Calu3 (cell line): ENCODE results near the gene PEX5L. TPM values are rescaled to one million over a fixed set of nuclear protein-coding genes. Genes with fewer than 3 reads are reported as not detected.
"Not testable (repeated sequence)": the region's sequence is repeated elsewhere in the genome, so short reads cannot be mapped to it uniquely, and the experiment has no call there.

Experiments used
- BruUV-seq: library from RNA; stranded (reverse); fragments of 400-500 nt; replicated peaks from 2 replicates; lab custom pipeline; 2021; lab: Mats Ljungman, UMichigan
- CTCF ChIA-PET: fragments of 300-600 bp; sonication (Branson Sonifier 250); formaldehyde crosslinking; loops from one replicate; lab custom pipeline; 2022; ENCODE audit warnings: antibody characterized with exemption; lab: Charles Lee
- DNase-seq: peaks from one replicate; pipeline ENCODE4 v3.0.0; 2022
- H3K27ac Mint-ChIP-seq: one replicate; pipeline ENCODE4 v1.8.0; 2022; ENCODE audit warnings: mixed read lengths; ENCODE audit not compliant: unreplicated experiment
- H3K27me3 Mint-ChIP-seq: one replicate; pipeline ENCODE4 v1.8.0; 2022; ENCODE audit warnings: mixed read lengths; ENCODE audit not compliant: unreplicated experiment
- H3K36me3 Mint-ChIP-seq: one replicate; pipeline ENCODE4 v1.8.0; 2022; ENCODE audit warnings: mild to moderate bottlenecking, moderate library complexity, mixed read lengths; ENCODE audit not compliant: insufficient read depth, unreplicated experiment
- H3K4me1 Mint-ChIP-seq: one replicate; pipeline ENCODE4 v1.8.0; 2022; ENCODE audit warnings: mild to moderate bottlenecking, low read depth, mixed read lengths; ENCODE audit not compliant: unreplicated experiment
- H3K4me3 Mint-ChIP-seq: one replicate; pipeline ENCODE4 v1.8.0; 2022; ENCODE audit warnings: mild to moderate bottlenecking, low read depth, moderate library complexity, mixed read lengths; ENCODE audit not compliant: unreplicated experiment
- H3K9me3 Mint-ChIP-seq: one replicate; pipeline ENCODE4 v1.8.0; 2022; ENCODE audit warnings: low read depth, mixed read lengths; ENCODE audit not compliant: unreplicated experiment
- intact Hi-C: fragments of 100-400 bp; cut with micrococcal nuclease; formaldehyde crosslinking; loops from one replicate; pipeline ENCODE4 v1.10.0; 2022; ENCODE audit not compliant: unreplicated experiment
- total RNA-seq: library from RNA; stranded (reverse); gene quantifications from 2 replicates; pipeline ENCODE4 v1.2.3, GENCODE V29; 2022
- TF ChIP-seq, protein P1 (sequence below): fragments of 200-600 bp; IDR thresholded peaks from one replicate; pipeline ENCODE4 v1.8.0; 2022; ENCODE audit warnings: antibody characterized with exemption; ENCODE audit not compliant: unreplicated experiment

The PEX5L gene
- total RNA-seq, 1 experiment from 2014 or later, result not detected

DNA sequence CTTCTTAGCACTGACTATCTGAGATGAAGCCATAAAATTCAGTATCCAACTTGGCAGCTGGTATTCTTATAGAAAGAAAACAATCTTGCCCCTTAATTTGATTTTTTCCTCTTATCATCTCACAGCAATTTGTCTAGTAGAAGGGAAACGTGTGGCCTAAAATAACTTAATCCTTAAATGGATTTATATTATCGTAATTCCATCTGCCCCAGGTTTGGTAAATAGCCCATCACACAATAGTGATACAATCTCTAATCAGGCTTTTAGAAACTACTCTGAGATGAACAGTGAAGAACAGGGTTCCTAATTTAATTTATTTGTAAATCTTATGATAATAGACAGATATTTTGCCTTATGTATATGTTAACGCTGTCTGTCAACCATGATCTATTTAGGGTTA, 24.8 kb downstream of the PEX5L start:
- no peaks in the 10 kb centered on the region for H3K4me1 Mint-ChIP-seq
- CTCF ChIA-PET, result no interaction called here

DNA sequence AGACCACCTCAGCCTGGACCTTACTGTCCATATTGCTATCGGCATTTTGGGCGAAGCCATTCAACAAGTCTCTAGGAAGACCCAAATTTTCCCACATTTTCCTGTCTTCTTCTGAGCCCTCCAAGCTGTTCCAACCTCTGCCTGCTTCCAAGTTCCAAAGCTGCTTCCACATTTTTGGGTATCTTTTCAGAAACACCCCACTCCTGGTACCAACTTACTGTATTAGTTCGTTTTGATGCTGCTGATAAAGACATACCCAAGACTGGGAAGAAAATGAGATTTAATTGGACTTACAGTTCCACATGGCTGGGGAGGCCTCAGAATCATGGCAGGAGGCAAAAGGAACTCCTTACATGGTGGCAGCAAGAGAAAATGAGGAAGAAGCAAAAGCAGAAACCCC, 28.4 kb downstream of the PEX5L start:
- not testable (repeated sequence) for H3K4me1 Mint-ChIP-seq

More for the DNA sequence above, 24.8 kb downstream of the PEX5L start:
- Mint-ChIP-seq H3K9me3 (peaks cover 5% of the 10 kb centered on the region), H3K27me3 (no peaks in the 10 kb centered on the region), H3K4me3 (no peak overlapping the region), H3K27ac (no peak overlapping the region), H3K36me3 (no peaks in the 10 kb centered on the region)
- TF ChIP-seq, protein P1, sequence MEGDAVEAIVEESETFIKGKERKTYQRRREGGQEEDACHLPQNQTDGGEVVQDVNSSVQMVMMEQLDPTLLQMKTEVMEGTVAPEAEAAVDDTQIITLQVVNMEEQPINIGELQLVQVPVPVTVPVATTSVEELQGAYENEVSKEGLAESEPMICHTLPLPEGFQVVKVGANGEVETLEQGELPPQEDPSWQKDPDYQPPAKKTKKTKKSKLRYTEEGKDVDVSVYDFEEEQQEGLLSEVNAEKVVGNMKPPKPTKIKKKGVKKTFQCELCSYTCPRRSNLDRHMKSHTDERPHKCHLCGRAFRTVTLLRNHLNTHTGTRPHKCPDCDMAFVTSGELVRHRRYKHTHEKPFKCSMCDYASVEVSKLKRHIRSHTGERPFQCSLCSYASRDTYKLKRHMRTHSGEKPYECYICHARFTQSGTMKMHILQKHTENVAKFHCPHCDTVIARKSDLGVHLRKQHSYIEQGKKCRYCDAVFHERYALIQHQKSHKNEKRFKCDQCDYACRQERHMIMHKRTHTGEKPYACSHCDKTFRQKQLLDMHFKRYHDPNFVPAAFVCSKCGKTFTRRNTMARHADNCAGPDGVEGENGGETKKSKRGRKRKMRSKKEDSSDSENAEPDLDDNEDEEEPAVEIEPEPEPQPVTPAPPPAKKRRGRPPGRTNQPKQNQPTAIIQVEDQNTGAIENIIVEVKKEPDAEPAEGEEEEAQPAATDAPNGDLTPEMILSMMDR, result no peak
- no TSS peak for BruUV-seq
- DNase-seq, result no peak
- intact Hi-C loops, result no loop called here

DNA sequence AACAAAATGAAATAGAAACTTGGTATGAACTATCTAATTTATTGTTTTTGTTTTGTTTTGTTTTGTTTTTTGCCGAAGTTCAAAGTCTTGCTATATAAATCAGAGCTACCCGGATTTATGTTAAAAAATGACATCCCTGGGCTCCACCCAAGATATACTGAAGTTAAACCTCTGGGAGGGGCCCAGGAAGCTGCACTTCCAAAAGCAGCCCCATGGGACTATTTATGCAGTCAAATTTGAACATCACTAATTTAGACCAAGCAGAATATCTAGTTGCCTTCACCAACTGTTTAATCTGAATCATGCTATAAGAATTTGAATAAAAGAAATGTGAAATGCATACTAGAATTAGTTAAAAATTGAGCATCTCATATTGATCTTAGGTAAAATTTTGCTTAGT, 32.2 kb downstream of the PEX5L start:
- Mint-ChIP-seq H3K27ac (no peak overlapping the region), H3K4me3 (no peak overlapping the region), H3K27me3 (no peaks in the 10 kb centered on the region), H3K4me1 (no peaks in the 10 kb centered on the region), H3K9me3 (peaks cover 8% of the 10 kb centered on the region), H3K36me3 (no peaks in the 10 kb centered on the region)
- CTCF ChIA-PET, result no interaction called here
- intact Hi-C loops, result no loop called here
- DNase-seq, result no peak
- BruUV-seq, result no TSS peak
- TF ChIP-seq, protein P1, result no peak

More for the DNA sequence above, 28.4 kb downstream of the PEX5L start:
- H3K9me3 Mint-ChIP-seq, H3K36me3 Mint-ChIP-seq, CTCF ChIA-PET, H3K4me3 Mint-ChIP-seq, DNase-seq, H3K27ac Mint-ChIP-seq, BruUV-seq, H3K27me3 Mint-ChIP-seq, intact Hi-C loops: not testable (repeated sequence)

GRCh38 chr3:180002006-180002405, 34.7 kb downstream of the PEX5L start:
- no peaks in the 10 kb centered on the region for H3K4me1 Mint-ChIP-seq
- TF ChIP-seq, protein P1, result no peak
- H3K27me3 Mint-ChIP-seq, result no peaks in the 10 kb centered on the region
- peaks cover 3% of the 10 kb centered on the region for H3K9me3 Mint-ChIP-seq
- BruUV-seq, result no TSS peak
- DNase-seq, result no peak
- no peak overlapping the region for H3K27ac Mint-ChIP-seq
- intact Hi-C loops, result no loop called here
- CTCF ChIA-PET, result no interaction called here
- H3K36me3 Mint-ChIP-seq, result no peaks in the 10 kb centered on the region
- no peak overlapping the region for H3K4me3 Mint-ChIP-seq

DNA sequence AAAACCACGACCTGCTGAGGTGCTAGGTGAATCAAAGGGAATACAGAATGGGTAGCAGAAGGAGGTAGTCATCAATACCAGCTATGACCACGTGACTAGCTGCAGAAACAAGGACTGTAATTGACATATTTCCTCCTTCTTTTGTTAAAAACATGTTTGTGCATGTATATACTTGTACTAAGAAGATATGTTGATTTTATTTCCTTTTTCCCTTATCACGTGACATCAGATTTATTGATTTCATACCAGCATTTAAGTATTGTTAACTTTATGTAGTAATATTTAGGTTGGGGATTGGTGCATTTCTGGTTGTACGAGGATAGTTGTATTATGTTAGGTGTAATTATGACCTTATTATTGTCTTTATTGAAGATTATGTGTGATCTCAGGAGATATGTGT, 36.2 kb downstream of the PEX5L start:
- no peak overlapping the region for H3K27ac Mint-ChIP-seq
- no TSS peak for BruUV-seq

More for the DNA sequence above, 36.2 kb downstream of the PEX5L start:
- intact Hi-C loops, result no loop called here
- CTCF ChIA-PET, result no interaction called here
- no peaks in the 10 kb centered on the region for H3K27me3 Mint-ChIP-seq
- H3K9me3 Mint-ChIP-seq, result peaks cover 4% of the 10 kb centered on the region
- no peak for DNase-seq
- H3K4me1 Mint-ChIP-seq, result no peaks in the 10 kb centered on the region
- TF ChIP-seq, protein P1, result no peak
- no peak overlapping the region for H3K4me3 Mint-ChIP-seq
- no peaks in the 10 kb centered on the region for H3K36me3 Mint-ChIP-seq
